Astrocyte of the hippocampus (primary cell): ENCODE measurements around the gene EMB.
A peak's percentile ranks its signal among the peaks of the same experiment; 100 is the strongest.
"Not testable (repeated sequence)": the region's sequence is repeated elsewhere in the genome, so short reads cannot be mapped to it uniquely, and the experiment has no call there.

Source experiments
- DNase-seq: peaks from one replicate; pipeline ENCODE4 v3.0.0; 2011; ENCODE audit warnings: low read depth, low spot score

EMB gene

DNA sequence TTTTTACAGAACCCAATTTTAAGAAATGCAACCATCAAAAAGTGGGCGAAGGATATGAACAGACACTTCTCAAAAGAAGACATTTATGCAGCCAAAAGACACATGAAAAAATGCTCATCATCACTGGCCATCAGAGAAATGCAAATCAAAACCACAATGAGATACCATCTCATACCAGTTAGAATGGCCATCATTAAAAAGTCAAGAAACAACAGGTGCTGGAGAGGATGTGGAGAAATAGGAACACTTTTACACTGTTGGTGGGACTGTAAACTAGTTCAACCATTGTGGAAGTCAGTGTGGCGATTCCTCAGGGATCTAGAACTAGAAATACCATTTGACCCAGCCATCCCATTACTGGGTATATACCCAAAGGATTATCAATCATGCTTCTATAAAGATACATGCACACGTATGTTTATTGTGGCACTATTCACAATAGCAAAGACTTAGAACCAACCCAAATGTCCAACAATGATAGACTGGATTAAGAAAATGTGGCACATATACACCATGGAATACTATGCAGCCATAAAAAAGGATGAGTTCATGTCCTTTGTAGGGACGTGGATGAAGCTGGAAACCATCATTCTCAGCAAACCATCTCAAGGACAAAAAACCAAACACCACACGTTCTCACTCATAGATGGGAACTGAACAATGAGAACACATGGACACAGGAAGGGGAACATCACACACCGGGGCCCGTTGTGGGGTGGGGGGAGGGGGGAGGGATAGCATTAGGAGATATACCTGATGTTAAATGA is 19.7 kb downstream of the EMB start:
- not testable (repeated sequence) for DNase-seq

DNA sequence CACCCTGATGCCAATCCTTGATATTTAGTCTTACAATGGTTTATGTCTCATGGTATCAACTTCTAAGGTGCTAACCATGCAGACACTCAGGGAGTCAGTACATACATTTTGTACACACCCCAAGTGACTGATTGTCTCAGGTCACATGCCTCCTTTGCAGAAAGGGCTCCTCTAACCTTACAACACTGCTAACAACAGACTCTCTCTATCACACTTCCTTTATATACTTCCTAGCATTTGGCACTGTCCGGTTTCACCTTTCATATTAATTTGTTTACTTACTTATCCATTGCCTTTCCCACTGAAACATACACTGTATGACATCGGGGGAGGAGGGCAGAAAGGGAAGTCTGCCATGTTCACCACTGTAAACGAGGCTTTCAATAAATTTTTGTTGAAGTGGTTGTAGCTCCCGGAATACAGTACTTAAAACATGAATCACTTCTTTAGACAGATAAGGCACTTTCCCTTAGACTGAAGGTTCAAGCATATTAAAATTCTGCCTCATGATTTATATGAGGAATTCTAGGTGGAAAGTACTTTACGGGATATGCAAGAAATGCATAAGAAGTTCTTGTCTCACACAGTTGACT is 20.6 kb downstream of the EMB start:
- DNase-seq, result no peak

DNA sequence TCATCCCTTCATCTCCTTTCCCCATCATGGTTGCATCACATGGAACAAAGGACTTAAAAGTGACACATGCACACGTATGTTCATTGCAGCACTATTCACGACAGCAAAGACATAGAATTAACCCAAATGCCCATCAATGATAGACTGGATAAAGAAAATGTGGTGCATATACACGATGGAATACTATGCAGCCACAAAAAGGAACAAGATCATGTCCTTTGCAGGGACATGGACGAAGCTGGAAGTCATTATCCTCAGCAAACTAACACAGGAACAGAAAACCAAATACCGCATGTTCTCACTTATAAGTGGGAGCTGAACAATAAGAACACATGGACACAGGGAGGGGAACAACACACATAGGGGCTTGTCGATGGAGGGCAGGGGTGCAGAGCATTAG is 21.4 kb downstream of the EMB start:
- not testable (repeated sequence) for DNase-seq

DNA sequence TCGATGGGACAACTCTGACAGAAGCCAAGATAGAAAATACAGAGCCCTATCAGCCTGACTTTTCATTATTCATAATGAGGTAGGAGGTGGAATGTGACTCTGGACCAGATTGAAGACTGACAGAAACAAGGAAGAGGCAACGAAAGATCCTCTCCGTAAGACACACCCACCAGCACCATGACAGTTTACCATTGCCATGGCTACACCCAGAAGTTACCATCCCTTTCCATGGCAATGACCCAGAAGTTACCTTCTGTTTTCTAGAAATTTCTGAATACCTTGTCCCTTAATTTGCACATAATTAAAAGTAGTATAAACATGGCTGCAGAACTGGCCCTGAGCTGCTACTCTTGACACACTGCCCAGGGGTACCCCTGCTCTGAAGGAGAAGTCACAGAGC is 24.5 kb downstream of the EMB start:
- DNase-seq, result not testable (repeated sequence)

DNA sequence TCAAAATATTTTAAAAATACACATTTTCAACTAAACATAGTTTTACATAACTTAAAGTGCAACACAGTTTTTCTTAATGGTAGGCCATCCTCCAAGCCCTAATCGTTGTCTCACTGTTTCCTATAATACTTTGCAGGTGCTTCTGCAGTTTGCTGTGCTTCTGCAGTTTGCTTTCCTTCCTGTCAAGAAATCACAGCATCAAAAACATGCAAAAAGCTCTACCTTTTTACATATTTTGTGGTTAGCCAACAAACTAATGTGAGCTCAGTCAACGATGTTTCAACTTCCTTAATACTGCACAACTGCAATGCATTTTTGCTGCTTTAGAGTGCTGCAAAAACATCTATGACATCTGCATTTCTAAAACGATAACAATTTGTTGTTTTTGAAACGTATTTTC is 25.2 kb downstream of the EMB start:
- no peak for DNase-seq

DNA sequence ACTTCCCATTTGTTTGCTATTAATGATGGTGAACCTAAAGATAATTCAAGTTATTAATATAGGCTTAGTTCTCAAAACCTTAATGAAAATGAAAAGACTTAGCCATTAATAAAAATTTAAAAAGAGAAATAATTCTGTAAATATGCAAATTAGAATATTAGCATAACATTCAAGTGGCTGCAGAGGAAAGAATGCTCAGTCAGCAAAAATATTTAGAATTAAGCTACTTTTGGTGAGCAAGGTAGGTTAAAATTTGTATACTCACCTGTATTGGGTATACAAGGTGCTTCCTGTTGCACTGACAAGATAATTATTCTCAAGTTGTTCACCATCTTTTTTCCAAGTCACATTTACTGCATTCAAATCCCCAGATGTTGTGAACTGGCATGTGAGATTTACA is 30.2 kb downstream of the EMB start:
- DNase-seq, result not testable (repeated sequence)

DNA sequence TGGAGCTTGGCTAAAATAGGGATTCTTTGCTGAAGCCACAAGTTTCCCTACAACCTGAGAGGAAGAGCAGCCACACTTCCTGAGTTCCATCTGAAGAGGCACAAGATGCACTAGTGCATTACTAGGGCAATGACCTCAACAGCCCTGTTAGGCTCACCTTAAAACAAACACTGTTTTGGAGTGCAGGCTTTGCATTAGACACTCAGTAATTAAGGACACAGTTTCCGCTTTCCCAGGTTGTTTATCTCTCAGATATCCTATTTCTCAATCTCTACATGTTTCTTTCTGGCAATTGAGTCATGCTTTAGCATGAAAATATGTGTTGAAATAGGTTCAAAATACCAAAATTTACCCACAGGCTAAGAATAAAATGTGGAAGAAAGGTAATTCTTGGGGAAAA is 34.2 kb downstream of the EMB start:
- DNase-seq, result no peak

DNA sequence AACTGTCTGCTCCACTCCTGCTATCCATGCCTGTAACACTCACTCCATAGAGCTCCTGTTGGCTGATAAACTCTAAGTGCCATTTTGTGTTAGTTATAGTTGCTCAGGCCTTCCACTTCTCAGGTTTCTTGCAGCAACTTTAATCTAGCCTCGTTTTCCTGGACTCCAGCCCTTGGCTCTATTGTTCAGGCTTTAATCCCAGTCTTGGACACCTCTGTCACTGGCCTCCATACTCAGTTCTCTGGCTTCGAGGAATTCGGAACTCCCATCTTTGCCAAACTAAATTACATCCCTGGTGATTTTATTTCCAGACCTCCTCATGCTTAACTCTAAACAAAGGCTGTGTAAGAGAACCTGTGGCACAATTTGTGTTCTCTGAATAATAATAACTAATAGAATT is 39.8 kb downstream of the EMB start:
- DNase-seq, result no peak

DNA sequence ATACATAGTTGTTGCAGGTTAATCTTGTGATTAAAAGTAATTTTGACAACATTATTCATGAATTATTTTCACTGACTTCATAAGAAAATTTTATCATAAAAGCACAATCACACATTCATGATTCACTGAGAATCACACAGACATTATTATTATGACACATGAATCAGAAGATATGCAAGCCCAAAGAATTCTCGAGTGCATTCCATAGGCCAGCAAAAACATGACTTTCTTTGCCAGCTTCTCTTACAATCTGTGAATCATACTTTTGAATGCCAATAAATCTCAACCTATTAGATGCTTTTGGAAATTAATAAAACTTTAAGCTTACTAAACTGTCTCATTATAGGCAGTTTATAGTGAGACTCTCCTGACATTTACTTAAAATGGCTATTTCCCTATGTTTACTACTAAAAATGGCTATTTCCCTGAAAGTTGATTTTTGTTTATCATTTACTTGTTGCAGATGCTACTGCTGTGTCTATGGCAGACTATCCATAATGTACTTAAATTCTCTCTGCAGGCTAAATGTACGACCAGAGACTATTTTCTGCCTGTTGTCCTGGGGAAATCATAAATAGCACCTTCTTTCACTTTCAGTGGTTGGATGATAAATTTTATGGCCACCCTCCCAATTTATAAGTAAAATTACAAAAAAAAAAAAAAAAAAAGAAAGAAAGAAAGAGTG is 47.0 kb downstream of the EMB start:
- peak; percentile 24 for DNase-seq

DNA sequence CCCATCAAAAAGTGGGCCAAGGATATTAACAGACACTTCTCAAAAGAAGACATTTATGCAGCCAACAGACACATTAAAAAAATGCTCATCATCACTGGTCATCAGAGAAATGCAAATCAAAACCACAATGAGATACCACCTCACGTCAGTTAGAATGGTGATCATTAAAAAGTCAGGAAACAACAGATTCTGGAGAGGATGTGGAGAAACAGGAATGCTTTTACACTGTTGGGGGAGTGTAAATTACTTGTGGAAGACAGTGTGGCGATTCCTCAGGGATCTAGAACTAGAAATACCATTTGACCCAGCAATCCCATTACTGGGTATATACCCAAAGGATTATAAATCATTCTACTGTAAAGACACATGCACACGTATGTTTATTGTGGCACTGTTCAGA is 48.8 kb downstream of the EMB start:
- not testable (repeated sequence) for DNase-seq

DNA sequence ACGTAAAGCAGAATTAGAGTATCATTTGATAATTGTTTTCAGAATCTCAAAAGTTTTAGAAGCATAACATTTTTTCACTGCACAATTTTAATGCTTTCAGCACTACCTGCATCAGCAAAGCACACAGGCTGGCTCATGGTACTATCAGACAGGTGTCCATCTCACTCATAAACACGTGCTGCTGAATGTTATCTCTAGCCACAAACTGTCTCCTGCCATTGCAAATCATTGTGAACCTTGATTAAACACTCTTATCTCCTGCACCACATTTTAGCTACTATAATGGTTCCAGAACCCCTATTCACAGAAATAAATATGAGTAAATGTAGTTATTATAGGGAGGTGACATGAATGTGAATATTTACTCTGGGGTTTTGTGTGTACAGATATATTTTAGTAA is 56.7 kb downstream of the EMB start:
- not testable (repeated sequence) for DNase-seq

DNA sequence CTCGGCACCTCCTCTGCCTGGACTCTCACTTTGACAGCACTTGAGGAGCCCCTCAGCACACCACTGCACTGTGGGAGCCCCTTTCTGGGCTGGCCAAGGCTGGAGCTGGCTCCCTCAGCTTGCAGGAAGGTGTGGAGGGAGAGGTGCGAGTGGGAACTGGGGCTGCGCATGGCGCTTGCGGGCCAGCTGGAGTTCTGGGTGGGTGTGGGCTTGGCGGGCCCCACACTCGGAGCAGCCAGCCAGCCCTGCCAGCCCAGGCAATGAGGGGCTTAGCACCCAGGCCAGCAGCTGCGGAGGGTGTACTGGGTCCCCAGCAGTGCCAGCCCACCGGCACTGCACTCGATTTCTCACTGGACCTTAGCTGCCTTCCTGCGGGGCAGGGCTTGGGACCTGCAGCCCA is 64.4 kb downstream of the EMB start:
- not testable (repeated sequence) for DNase-seq

DNA sequence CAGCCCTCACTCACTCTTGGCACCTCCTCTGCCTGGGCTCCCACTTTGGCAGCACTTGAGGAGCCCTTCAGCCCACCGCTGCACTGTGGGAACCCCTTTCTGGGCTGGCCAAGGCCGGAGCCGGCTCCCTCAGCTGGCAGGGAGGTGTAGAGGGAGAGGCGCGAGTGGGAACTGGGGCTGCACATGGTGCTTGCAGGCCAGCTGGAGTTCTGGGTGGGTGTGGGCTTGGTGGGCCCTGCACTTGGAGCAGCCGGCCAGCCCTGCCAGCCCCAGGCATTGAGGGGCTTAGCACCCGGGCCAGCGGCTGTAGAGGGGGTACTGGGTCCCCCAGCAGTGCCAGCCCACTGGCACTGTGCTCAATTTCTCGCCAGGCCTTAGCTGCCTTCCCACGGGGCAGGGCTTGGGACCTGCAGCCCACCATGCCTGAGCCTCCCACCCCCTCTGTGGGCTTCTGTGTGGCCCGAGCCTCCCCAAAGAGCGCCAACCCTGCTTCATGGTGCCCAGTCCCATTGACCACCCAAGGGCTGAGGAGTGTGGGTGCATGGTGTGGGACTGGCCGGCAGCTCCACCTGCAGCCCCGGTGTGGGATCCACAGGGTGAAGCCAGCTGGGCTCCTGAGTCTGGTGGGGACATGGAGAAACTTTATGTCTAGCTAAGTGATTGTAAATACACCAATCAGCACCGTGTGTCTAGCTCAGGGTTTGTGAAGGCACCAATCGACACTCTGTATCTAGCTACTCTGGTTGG is 71.6 kb downstream of the EMB start:
- not testable (repeated sequence) for DNase-seq

DNA sequence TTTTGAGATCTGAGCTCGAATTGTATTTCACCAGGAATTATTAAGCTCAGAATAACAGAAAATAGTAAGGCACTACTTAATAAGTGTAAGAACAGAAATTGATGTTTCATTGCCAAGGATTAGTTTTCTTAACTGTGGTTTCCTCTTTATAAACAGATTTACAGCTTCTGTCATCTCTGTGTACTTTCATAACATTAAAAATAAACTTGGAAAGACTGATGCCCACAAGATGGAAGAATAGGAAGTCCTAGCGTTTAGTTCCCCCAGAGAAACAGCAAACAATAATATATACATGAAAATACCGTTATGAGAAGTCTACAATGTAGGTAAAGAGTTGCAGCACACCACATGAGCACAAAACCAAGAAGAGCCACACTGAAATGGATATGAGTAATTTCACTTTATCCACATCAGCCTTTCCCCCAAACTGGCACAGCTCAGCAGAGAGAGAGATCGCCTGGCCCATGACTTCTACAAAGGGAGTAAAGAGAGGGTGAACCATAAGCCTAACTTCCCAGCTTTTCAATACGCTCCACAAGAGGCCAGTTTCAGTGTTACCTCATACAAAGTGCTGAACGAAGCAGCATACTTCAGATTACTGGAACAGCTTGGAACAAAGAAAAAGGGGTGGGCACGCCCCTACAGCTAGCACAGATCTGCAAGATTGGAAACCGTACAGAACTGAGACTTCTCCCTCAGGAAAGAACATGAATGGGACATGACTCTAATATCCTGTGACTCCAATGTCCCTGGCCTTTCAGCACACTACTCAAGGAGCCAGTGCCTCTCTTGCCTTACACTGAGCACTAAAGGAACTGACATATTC is 75.4 kb downstream of the EMB start:
- no peak for DNase-seq

DNA sequence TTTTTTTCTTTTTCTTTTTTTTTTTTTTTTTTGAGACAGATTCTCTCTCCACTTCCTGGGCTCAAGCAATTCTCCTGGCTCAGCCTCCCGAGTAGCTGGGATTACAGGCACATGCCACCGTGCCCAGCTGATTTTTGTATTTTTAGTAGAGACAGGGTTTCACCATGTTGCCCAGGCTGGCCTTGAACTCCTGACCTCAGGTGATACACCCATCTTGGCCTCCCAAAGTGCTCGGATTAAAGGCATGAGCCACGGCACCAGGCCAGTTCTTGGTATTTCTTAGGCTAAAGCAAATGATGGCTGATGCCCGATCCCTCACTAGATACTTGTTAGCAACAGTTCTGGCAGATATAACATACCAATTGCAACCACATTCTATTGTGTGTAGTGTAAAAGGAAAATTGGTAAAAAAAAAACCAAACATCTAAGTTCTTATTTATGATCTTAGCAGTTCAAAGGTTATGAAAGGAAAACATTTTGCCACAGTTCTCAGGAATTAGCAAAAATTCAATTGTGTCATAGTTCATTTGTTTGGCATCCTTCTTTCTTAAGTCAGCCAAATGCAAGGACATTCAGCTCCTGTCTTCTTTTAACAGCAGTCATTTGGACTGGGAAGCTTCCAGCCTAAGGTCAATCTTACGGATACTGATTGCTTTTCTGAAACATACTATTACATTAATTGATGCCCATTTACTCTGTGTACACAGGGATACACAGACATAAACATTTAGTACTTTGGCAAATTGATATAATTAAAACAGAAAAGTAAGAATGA is 76.4 kb downstream of the EMB start:
- DNase-seq, result not testable (repeated sequence)

DNA sequence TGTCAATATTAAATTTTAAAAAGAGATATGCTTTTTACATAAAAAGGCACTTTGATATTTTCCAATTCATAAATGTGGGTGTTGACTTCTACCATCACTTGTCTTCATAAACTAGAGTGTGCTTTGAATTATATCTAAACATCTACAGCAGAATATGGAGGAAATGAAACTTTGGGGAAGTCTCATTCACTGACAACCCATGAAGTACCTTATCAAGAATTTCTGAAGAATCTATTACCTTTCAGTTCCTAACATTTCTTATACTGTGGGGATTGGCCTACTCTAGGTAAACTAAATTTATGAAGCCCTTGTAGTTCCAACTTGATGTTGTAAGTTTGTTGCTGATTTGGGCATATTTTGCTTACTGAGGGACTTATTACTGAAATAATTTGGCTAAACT is 81.9 kb downstream of the EMB start:
- DNase-seq, result no peak

DNA sequence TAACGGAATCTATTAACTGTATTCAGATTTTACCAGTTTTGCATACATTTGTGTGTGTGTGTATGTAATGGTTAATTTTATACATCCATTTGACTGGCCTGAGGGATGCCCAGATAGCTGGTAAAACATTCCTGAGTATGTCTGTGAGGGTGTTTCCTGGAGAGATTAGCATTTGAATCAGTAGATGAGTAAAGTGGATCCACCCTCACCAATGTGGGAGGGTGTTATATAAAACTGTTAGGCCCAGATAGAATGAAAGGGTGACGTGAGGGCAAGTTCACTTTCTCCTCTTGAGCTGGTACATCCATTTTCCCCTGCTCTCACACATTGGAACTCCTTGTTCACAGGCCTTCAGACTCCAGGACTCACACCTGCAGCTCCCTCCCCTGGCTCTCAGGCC is 88.7 kb downstream of the EMB start:
- no peak for DNase-seq
